Thoracic aorta (tissue), 2 donors: ENCODE measurements around the gene ADCY7. TPM values are rescaled to one million over a fixed set of nuclear protein-coding genes. Genes with fewer than 3 reads are reported as not detected.

Experiments used
- ATAC-seq: fragments of 150-250 bp; one replicate; pipeline ENCODE4 v1.8.0; 2017; ENCODE audit warnings: low read depth; ENCODE audit not compliant: insufficient number of reproducible peaks, low FRiP score
- DNase-seq: peaks from one replicate; pipeline ENCODE4 v3.0.0-alpha.2; 2020; ENCODE audit warnings: low spot score
- H3K27ac ChIP-seq, 2 donors: fragments of 200-600 bp; sonication (generic); 1 replicate in 1 of 2; 2 replicates in 1 of 2; pipeline ENCODE4 v1.5.1; 2016; ENCODE audit warnings: mild to moderate bottlenecking in 2 of 2, moderate library complexity in 2 of 2
- H3K27me3 ChIP-seq: fragments of 200-600 bp; sonication (generic); replicated peaks from 2 replicates; pipeline ENCODE4 v1.6.0; 2016; ENCODE audit warnings: mild to moderate bottlenecking; ENCODE audit not compliant: insufficient read depth
- H3K36me3 ChIP-seq: fragments of 200-600 bp; sonication (generic); one replicate; pipeline ENCODE4 v1.5.1; 2016
- H3K4me1 ChIP-seq, 2 donors: fragments of 200-600 bp; sonication (generic); 1 replicate in 1 of 2; 2 replicates in 1 of 2; pipeline versions ENCODE4 v1.5.1 to v1.6.0; 2016; ENCODE audit warnings: low read depth in 2 of 2, mild to moderate bottlenecking in 1 of 2; ENCODE audit not compliant: control insufficient read depth in 1 of 2
- H3K4me3 ChIP-seq: fragments of 200-600 bp; sonication (generic); 2 replicates; pipeline ENCODE4 v1.5.1; 2016; ENCODE audit warnings: mild to moderate bottlenecking
- H3K9me3 ChIP-seq: fragments of 200-600 bp; sonication (generic); 2 replicates; pipeline ENCODE4 v1.5.1; 2016
- total RNA-seq, 2 donors: library from RNA; depleted of rRNA; stranded (reverse); fragments of >200 nt; gene quantifications; one replicate each; pipeline versions ENCODE4 v1.1.0 to v1.2.3, GENCODE V29; 2016
- TF ChIP-seq, protein P1 (sequence below): fragments of 200-600 bp; sonication (generic); IDR thresholded peaks from one replicate; pipeline ENCODE4 v1.5.1; 2019; ENCODE audit warnings: antibody characterized with exemption

ADCY7 gene
- total RNA-seq, 2 donors from 2014 or later = 35.9 to 39.8 TPM

DNA sequence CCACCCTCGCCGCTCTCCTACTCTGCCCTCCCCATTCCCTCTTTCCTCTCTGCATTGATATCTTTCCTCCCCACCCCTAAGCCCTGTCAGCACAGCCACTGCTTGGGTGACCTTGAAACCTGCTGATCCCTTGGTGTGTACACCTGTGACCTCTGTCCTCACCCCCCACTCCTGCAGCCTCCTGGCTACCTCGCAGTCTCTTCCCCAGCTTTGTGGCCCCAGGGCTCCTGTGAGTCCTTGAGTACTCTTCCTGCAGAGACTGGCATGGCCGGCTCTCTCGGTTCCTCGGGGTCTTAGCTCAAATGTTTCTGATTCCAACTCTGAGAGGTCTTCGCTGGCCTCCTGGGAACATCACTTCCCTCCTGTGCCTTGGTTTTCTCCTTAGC lies 31.7 kb downstream of the ADCY7 start:
- no peak for DNase-seq
- Histone ChIP-seq H3K27me3 (no peaks in the 10 kb centered on the region), H3K36me3 (no peaks in the 10 kb centered on the region), H3K9me3 (no peaks in the 10 kb centered on the region), H3K4me1 (no peaks in the 10 kb centered on the region), H3K4me3 (no peak overlapping the region), H3K27ac (no peak overlapping the region)
- no peak for ATAC-seq
- TF ChIP-seq, protein P1, sequence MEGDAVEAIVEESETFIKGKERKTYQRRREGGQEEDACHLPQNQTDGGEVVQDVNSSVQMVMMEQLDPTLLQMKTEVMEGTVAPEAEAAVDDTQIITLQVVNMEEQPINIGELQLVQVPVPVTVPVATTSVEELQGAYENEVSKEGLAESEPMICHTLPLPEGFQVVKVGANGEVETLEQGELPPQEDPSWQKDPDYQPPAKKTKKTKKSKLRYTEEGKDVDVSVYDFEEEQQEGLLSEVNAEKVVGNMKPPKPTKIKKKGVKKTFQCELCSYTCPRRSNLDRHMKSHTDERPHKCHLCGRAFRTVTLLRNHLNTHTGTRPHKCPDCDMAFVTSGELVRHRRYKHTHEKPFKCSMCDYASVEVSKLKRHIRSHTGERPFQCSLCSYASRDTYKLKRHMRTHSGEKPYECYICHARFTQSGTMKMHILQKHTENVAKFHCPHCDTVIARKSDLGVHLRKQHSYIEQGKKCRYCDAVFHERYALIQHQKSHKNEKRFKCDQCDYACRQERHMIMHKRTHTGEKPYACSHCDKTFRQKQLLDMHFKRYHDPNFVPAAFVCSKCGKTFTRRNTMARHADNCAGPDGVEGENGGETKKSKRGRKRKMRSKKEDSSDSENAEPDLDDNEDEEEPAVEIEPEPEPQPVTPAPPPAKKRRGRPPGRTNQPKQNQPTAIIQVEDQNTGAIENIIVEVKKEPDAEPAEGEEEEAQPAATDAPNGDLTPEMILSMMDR = no peak

DNA sequence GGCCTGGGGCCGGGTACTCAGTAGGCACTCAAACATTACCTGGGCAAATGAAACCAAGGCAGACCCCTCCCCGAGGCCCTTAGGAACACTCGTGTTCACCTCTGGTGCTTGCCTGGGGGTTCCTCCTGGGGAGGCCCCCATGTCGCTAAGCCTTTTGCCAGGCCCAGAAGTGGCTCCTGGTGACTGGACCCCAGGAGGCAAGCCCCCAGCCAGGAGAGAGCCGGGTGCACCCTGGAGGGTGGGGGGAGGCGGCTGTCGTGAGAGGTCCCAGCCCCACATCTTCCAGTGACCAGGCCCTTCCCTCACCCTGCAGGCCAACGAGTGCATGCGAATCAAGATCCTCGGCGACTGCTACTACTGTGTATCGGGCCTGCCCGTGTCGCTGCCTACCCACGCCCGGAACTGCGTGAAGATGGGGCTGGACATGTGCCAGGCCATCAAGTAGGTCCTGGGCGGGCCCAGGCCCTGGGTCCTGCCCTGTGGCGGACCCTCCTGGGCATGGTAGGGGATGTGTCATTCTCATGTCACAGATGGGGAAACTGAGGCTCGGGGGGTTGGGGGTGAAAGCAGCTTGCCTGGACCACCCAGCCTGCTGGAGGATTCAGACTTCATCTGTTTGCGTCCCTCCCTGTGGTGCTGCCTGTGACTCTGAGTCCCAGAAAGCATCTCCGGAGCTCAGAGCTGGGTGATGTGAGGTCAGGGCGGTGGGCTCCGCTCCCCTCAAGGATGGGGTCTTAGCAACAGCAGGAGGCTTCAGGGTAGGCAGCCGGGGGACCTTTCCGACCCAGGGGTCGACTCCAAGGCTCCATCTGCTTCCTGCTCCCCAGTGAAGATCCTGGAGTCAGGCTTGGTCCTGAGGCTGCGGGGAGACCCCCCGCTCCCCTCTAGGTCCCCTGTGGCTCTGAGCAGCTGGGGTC lies 32.5 kb downstream of the ADCY7 start:
- Histone ChIP-seq H3K9me3 (no peaks in the 10 kb centered on the region), H3K36me3 (no peaks in the 10 kb centered on the region), H3K4me1 (no peaks in the 10 kb centered on the region), H3K27me3 (no peaks in the 10 kb centered on the region), H3K4me3 (no peak overlapping the region), H3K27ac (no peak overlapping the region)
- TF ChIP-seq, protein P1 = no peak
- no peak for DNase-seq
- ATAC-seq = no peak

DNA sequence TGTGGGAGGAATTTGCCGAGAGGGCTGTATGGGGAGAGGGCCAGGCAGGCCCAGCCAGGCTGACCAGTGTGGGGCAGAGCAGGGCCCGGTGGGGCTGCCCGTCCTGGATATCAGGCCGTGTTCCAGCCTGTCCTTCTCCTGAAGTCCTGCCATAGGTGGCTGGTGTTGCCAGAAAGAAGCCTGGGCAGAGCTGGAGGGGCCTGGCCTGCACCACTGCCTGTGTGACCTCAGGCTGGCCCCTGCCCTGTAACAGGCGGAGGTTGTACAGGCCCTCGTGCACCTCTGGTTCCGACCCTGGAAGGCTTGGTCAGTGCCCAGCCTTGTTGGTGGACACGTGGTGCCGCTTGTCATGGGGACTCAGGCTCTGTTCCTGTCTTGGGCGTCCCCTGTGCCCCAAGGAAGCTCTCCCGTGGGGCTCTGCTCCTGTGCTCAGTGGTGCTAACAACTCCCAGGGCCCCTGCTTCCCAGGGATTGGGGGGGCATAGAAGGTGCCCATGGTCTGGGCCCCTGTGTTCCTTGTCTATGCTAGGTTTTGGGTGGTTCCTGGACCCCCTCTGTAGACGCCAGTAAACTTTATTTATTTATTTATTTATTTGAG lies 33.3 kb downstream of the ADCY7 start:
- Histone ChIP-seq H3K36me3 (no peaks in the 10 kb centered on the region), H3K27ac (no peak overlapping the region), H3K4me3 (no peak overlapping the region), H3K9me3 (no peaks in the 10 kb centered on the region), H3K27me3 (no peaks in the 10 kb centered on the region), H3K4me1 (no peaks in the 10 kb centered on the region)
- DNase-seq = no peak
- ATAC-seq = no peak
- TF ChIP-seq, protein P1 = no peak

DNA sequence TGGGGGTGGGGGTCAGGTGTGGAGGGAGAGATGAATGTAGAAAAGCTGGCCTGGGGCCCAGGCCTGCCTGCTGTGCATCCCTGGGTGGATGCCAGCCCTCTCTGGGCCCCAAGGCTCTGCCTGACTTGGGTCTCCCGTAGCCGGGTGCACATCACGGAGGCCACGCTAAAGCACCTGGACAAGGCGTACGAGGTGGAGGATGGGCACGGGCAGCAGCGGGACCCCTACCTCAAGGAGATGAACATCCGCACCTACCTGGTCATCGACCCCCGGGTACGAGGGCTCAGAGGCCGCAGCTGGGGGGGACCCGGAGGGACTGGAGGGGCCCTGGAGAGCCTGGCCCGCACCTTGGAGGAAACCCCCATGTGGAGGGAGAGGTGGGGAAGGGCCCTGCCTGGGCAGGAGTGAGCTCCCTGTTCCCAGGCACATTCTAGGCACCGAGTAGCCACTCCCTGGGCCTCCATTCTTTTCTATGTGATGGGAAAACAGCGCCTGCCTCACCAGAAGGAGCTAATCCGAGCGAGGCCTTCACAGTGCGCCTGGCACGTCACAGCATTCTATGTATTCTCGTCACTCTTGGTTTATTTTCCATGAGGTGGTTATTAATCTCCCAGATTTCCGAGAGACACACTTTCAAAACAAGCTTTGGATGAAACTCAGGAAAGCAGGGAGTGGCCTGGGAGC lies 34.7 kb downstream of the ADCY7 start:
- Histone ChIP-seq H3K27ac (no peak overlapping the region), H3K27me3 (no peaks in the 10 kb centered on the region), H3K4me1 (no peaks in the 10 kb centered on the region), H3K4me3 (no peak overlapping the region), H3K9me3 (no peaks in the 10 kb centered on the region), H3K36me3 (no peaks in the 10 kb centered on the region)
- DNase-seq (no peak), ATAC-seq (no peak)
- TF ChIP-seq, protein P1 = no peak
